ENCODE results near the gene TGFBR3L.
"Not testable (repeated sequence)": the region's sequence is repeated elsewhere in the genome, so short reads cannot be mapped to it uniquely, and the experiment has no call there.

TGFBR3L gene

DNA sequence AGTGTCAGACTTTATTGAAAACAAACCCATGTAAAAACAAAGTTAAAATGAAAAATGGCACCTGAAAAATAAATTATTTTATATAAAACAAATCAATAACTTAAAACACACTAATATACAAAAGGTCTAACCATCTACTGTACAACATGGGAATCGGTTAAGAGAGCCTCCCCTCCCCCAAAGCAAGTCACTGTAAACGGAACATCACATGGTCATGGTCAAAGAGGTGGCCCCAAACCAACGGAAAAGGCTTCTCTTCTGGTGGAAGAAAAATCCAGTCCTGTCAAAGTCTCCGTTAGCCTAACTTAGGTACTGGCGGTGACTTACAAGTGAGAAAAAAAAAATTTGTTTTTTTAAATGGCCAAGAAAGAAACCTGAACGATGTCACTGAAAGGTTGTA, 44.6 kb downstream of the TGFBR3L start:
- no peak for DNase-seq (ENCODE audit: low spot score)

DNA sequence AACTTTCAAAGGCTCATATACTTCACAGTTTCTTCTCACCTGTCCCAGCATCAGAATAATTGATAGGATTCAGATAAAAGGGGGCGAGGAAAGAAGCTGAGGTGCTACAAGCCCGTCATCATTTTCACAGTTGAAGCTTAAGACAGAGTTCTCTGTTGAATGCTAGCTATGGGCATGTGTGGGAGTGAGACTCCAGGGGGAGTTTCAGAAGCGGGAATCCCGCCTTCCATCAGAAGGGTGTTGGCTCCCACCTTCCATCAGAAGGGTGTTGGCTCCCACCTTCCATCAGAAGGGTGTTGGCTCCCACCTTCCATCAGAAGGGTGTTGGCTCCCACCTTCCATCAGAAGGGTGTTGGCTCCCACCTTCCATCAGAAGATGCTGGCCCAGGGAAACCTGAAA, 46.5 kb downstream of the TGFBR3L start:
- DNase-seq (ENCODE audit: low spot score): not testable (repeated sequence)

DNA sequence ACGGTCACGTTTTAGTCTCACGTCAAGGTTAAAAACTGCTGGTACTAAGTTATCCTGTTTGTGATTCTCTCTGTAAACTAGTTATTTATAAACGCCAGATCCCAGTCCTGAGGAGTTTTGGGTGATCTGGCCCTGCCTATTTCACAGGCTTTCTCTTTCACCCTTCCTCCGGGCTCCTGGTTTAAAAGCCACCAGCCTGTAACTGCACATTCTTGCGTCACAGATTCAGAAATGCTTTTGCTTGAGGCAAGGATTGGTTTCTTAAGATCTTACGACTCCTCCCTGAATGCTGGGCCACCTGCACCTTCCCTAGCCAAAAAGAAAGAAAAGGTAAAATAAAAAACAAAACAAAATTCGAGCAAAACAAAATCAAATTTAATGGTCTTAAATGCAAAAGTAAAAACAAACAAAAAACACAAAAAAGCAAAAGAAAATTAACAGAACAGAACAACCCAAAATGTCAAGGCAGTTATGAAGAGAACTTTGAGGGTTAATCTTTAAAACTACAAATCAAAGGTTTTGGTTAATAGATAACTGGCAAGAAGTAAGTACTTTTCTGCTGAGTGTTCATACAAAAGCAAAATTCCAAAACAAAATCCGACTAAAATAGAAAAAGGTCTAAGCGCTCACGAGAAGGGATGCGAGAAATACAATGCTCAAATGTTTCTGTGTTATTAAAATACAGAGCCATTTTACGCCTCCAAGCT, 47.4 kb downstream of the TGFBR3L start:
- DNase-seq (ENCODE audit: low spot score): no peak

DNA sequence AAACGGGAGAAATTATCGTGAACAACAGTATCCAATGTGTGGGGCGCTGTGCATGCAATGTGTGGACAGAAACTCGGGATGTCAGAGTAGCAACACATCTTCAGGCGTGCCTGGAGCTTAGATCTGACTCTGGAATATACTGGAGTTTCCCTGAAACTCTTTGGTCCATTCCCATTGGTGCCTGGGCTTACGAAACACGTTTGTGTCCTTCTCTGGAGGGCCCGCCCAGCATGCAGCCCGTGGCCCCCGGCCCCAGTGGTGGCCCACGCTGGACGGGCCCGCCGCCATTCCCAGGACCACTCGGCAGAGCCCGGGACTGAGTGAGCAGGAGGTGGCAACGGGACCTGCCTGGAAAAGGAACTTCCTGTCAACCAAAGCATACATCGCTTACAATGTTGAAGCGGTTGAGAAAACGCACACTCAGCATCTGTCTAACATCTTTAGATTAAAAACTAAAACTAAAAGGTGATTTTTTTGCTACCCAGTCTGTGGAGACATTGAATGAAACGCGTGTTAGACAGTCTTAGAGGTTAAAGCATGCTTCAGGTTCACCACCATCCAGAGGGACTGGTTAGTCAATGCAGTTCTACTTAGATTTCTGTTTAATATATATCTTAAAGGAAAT, 48.1 kb downstream of the TGFBR3L start:
- no peak for DNase-seq (ENCODE audit: low spot score)

DNA sequence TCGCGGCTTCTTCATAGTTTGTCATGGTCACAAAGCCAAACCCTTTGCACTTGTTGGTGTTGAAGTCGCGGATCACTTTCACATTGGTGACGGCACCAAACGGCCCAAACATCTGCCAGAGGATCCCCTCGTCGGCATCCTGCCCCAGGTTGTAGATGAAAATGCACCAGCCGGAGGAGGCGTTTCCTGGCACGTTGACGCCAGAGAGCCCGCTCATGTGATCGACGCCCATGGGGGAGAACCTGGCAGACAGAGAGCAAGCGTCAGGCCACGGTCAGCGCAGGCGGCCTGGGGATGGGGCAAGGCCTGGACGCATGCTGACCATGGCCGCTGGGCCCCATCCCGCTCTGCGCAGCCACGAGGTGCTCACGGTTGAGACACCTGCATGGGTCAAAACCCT, 48.9 kb downstream of the TGFBR3L start:
- no peak for DNase-seq (ENCODE audit: low spot score)

DNA sequence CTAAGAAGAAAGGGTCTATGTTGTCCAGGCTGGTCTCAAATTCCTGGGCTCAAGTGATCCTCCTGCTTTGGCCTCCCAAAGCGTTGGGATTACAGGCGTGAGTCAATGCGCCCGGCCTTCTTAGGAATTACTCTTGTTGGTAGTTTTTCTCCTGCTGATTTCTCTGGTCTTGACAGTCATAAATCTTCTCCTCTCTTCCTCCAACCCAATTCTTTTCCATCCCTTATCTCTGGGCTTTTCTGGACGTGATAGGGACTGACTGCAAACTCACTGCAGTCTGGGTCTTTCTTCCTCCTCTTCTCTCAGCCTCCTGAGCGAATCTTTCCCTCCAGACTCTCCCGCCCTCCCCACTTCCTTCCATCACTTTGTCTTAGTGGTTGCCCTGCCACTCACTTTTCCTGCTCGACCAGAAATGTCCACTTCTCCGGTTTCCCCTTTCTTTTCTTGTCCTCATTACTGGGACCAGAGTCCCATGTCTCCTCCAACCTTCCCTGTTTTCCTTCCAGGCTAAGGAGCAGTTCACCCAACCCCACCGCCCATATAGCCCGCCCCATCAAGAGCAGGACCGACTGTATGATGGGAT, 50.7 kb downstream of the TGFBR3L start:
- no peak for DNase-seq (ENCODE audit: low spot score)

DNA sequence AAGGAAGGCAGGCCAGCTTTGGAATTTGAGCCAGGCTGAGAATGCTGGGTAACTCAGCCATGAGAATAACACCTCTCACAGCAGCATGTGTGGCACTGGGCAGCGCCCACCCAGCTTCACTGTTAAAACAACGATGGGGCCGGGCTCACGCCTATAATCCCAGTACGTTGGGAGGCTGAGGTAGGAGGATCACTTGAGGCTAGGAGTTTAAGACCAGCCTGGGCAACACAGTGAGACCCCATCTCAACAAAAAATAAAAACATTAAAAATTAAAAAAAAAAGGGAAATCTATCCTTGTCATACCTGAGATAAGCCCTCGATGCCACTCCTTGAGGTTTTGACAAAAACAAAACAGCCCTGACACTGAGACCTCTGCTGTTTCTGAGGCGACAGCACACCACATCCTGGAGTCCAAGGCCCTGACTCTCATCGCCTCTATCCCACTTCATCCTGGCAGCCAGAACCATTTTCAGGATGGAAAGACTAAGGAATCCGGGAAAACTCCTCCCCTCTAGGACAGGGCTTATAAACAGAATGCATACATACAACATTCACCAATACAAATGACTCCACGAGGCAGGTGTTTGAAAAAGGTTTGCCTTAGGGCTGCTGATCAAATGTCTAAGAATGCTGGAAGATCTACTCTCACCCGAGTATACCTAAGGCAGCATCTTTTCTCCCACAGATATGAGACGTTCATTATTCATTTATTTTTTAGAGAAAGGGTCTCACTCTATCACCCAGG, 51.5 kb downstream of the TGFBR3L start:
- no peak for DNase-seq (ENCODE audit: low spot score)

DNA sequence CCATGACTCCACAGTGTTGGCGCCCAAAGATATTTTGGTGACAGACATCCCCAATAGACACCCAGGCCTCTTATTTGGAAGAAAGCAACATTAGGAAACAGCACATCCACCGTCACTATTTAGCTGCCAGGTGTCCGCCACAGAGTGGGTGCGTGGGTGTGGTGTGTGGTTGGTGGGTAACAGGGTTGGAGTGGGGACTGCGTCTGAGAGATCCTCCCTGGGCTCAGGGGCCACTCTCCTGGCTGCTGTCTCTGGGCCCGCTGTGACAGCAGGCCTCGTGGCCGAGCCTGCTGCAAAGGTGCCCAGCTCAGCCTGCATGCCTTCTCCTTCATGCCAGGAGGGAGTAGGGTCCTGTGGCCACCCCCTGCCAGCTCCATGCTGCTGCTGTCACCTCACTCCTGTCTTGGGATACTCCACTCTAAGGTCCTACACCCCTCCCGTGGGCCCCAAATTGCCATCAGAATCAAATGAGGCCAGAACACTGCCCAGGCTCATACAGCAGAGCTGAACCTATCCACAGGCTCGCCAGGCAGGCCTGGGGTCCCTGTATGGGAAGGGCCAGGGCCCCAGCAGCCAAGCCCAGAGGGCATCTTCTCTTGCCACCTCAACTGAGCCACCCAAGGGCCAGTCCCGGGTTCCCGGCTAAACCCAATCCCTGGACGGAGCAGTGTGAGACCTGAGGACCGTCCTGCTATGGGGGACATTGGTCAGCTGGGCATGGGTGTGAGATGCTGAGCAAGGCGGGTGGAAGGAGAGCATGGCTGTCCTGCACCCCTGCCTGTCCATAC, 53.6 kb downstream of the TGFBR3L start:
- DNase-seq (ENCODE audit: low spot score): no peak

Measured in globus pallidus (tissue), 1 donor.